ENCODE measurements around the gene ZNF253. TPM values are rescaled to one million over a fixed set of nuclear protein-coding genes. Genes with fewer than 3 reads are reported as not detected.

ZNF253 gene
- total and polyA plus RNA-seq, 2 of the 13 experiments (the other 11 are each of a cell fraction or from before 2014, with no cell fraction given), result 3.5 to 10.6 TPM

DNA sequence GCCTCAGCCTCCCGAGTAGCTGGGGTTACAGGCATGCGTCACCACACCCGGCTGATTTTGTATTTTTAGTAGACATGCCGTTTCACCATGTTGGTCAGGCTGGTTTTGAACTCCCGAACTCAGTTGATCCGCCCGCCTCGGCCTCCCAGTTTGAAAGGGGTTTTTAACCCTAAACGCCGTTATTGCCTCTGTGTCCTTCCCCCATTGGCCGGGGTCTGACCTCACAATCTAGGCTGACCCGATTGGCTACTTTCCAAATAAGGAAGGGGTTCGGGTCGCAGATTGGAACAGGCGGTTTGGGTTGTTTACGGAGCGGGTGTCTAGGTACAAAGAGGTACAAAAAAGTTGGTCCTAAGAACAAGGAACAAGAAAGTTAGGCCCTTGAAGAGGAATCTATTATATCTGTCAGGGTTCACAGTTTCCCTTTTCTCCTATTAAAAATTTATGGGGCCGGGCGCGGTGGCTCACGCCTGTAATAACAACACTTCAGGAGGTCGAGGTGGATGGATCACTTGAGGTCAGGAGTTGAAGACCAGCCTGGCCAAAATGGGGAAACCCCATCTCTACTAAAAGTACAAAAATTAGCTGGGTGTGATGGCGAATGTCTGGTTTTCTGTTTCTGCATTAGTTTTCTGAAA, 1.0 kb downstream of the ZNF253 start:
- H4K20me1 ChIP-seq (ENCODE audit: insufficient read depth, low read length), result peaks cover 5% of the 10 kb centered on the region; the same call in 1 of the 2 replicates
- H3K9me3 ChIP-seq (ENCODE audit: low read length), result no peaks in the 10 kb centered on the region
- DNase-seq (ENCODE audit: low spot score), result peak; percentile 58
- intact Hi-C loops (cut with micrococcal nuclease; ENCODE audit: unreplicated experiment) (loop anchor here (2.0 to 5.0 kb wide), 2 partner anchors 89 to 204 kb away; partner anchors contain the start of gene ATP13A1), in situ Hi-C loops (cut with HindIII; ENCODE audit: extremely low pct_ligation_motif_present, low pct_unique_long_range_greater_than_20kb) (no loop called here)
- ChIA-PET CTCF (ENCODE audit: low intra/inter-chr PET ratio, low total read pairs) (no interaction called here), POLR2A (interaction anchor here (1.2 to 3.0 kb wide), 5 partner anchors 13 to 699 kb away, joined by 4 to 35 read pairs (median 10); partner anchors contain the start of genes ATP13A1, ZNF14 and ZNF737)
- WGBS (ENCODE audit: low lambda C conversion rate), result 19% methylated on average over 21 of the region's 23 CpGs
- FAIRE-seq, result no peak
- no TSS peak for BruUV-seq (replicated peaks)
- H3K36me3 ChIP-seq (replicated peaks in 1 of 2; ENCODE audit: control insufficient read depth in 1 of 2, insufficient read depth in 2 of 2, low read length in 2 of 2), result peaks cover under 1 to 1% of the 10 kb centered on the region in 2 experiments; a peak in 2 of 5 replicates
- peak overlapping the region; percentile 76 for H3K4me2 ChIP-seq (ENCODE audit: low read depth, low read length)
- peak; percentile 23 for ATAC-seq
- H2AFZ ChIP-seq (ENCODE audit: low read length), result no peak overlapping the region
- H3K79me2 ChIP-seq (ENCODE audit: insufficient read depth, low read length), result peaks cover 53% of the 10 kb centered on the region
- H3K4me1 ChIP-seq (ENCODE audit: insufficient read depth, low read length), result peaks cover 33% of the 10 kb centered on the region
- no peaks in the 10 kb centered on the region; a peak in 1 of 5 replicates for H3K27me3 ChIP-seq (ENCODE audit: control insufficient read depth in 1 of 2, insufficient read depth in 2 of 2, low read length in 2 of 2)
- peak overlapping the region; percentile 99 for H3K27ac ChIP-seq (ENCODE audit: extremely low read length, insufficient read depth, low read length)
- H3K4me3 ChIP-seq (replicated peaks in 1 of 3; ENCODE audit: insufficient read depth in 1 of 3, low read depth in 2 of 3, low read length in 3 of 3), result peak overlapping the region; percentile 80 to 91 (median 90)
- peak overlapping the region; percentile 95 for H3K9ac ChIP-seq (ENCODE audit: insufficient read depth, low read depth, low read length)
- TF ChIP-seq, protein P1, sequence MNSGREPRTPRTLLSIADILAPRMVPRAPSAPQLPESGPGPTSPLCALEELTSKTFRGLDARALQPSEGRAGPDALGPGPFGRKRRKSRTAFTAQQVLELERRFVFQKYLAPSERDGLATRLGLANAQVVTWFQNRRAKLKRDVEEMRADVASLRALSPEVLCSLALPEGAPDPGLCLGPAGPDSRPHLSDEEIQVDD (CRISPR knock-in tag; IDR thresholded peaks at IDR 0.05; ENCODE audit: borderline replicate concordance), result no peak
- TF ChIP-seq ZC3H4 (CRISPR knock-in tag; IDR thresholded peaks at IDR 0.05; ENCODE audit: borderline replicate concordance) (0 out of 2 replicates have a peak, but pooled peaks have one; percentile 45), NFYB (CRISPR knock-in tag; IDR thresholded peaks at IDR 0.05) (peak; percentile 52; the same call in 1 of the 2 replicates), ZMYM3 (CRISPR knock-in tag; IDR thresholded peaks at IDR 0.05) (peak; percentile 58; the same call in 1 of the 2 replicates), NFYC (CRISPR knock-in tag; IDR thresholded peaks at IDR 0.05) (peak; percentile 68), PHF20 (CRISPR knock-in tag; IDR thresholded peaks at IDR 0.05) (0 out of 2 replicates have a peak, but pooled peaks have one; percentile 1), ZNF652 (CRISPR knock-in tag; IDR thresholded peaks at IDR 0.05; ENCODE audit: borderline replicate concordance, low read depth) (peak; percentile 83), KDM5A (IDR thresholded peaks at IDR 0.05; ENCODE audit: borderline replicate concordance, low read length) (no peak), DRAP1 (CRISPR knock-in tag; IDR thresholded peaks at IDR 0.05) (peak; percentile 29; the same call in 1 of the 2 replicates), PHF21A (CRISPR knock-in tag; IDR thresholded peaks at IDR 0.05) (peak; percentile 44; the same call in 1 of the 2 replicates), KDM1A (CRISPR knock-in tag; IDR thresholded peaks at IDR 0.05) (peak; percentile 13; the same call in 1 of the 2 replicates), USF2 (IDR thresholded peaks at IDR 0.05; ENCODE audit: low read depth, low read length) (no peak), USF2 (CRISPR knock-in tag; IDR thresholded peaks at IDR 0.05; ENCODE audit: borderline replicate concordance) (no peak), TBL1XR1 (IDR thresholded peaks at IDR 0.05; ENCODE audit: borderline replicate concordance, low read length, partially characterized antibody) (no peak), POLR2AphosphoS5 (IDR thresholded peaks at IDR 0.05; ENCODE audit: low read depth, low read length) (peak; percentile 48; the same call in 1 of the 2 replicates), PPARG (CRISPR knock-in tag; conservative IDR thresholded peaks at IDR 0.05) (0 out of 2 replicates have a peak, but pooled peaks have one; percentile 10)
- TF ChIP-seq, protein P2, sequence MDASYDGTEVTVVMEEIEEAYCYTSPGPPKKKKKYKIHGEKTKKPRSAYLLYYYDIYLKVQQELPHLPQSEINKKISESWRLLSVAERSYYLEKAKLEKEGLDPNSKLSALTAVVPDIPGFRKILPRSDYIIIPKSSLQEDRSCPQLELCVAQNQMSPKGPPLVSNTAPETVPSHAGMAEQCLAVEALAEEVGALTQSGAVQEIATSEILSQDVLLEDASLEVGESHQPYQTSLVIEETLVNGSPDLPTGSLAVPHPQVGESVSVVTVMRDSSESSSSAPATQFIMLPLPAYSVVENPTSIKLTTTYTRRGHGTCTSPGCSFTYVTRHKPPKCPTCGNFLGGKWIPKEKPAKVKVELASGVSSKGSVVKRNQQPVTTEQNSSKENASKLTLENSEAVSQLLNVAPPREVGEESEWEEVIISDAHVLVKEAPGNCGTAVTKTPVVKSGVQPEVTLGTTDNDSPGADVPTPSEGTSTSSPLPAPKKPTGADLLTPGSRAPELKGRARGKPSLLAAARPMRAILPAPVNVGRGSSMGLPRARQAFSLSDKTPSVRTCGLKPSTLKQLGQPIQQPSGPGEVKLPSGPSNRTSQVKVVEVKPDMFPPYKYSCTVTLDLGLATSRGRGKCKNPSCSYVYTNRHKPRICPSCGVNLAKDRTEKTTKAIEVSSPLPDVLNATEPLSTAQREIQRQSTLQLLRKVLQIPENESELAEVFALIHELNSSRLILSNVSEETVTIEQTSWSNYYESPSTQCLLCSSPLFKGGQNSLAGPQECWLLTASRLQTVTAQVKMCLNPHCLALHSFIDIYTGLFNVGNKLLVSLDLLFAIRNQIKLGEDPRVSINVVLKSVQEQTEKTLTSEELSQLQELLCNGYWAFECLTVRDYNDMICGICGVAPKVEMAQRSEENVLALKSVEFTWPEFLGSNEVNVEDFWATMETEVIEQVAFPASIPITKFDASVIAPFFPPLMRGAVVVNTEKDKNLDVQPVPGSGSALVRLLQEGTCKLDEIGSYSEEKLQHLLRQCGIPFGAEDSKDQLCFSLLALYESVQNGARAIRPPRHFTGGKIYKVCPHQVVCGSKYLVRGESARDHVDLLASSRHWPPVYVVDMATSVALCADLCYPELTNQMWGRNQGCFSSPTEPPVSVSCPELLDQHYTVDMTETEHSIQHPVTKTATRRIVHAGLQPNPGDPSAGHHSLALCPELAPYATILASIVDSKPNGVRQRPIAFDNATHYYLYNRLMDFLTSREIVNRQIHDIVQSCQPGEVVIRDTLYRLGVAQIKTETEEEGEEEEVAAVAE (CRISPR knock-in tag; IDR thresholded peaks at IDR 0.05; ENCODE audit: borderline replicate concordance), result peak; percentile 94

All from HepG2 (cell line).